ENCODE results near the gene MRPS2.
"Not testable (repeated sequence)": the region's sequence is repeated elsewhere in the genome, so short reads cannot be mapped to it uniquely, and the experiment has no call there.

Gene MRPS2

DNA sequence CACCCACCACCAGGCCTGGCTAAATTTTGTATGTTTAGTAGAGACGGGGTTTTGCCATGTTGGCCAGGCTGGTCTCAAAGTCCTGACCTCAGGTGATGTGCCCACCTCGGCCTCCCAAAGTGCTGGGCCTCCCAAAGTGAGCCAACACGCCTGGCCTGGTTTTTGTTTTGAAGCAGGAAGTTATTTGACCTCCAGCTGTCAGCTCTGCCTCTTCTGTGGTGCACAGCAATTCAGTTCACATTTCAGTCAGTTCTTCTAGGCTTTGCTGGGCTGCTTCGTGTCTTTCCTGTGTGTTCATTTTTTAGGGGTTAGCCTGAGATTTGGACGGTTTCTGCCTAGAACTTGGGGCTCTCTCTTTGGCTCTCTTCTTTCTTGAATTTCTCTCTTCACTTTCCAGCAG, 29.7 kb downstream of the MRPS2 start:
- in situ Hi-C loops (cut with MboI; ENCODE audit: low sequenced_read_pairs), result no loop called here

DNA sequence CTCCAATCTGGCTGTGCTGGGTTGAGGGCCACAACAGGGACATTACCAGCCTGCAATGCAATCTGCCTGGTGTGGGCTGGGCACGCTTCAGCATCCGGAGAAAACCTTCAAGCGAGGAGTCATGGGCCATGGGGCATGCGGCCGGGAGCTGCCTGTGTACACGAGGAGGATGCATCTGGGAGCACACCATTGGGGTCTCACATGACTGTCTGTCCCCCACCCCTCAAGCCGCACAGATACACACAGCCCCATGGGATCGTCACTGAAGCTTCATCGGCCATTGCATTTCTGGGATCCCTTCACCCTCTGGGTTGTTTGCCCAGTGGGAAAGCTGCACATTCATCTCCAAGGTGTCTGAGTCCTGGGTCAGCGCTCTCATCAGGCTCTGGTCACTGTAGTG, 30.6 kb downstream of the MRPS2 start:
- in situ Hi-C loops (cut with MboI; ENCODE audit: low sequenced_read_pairs), result no loop called here

DNA sequence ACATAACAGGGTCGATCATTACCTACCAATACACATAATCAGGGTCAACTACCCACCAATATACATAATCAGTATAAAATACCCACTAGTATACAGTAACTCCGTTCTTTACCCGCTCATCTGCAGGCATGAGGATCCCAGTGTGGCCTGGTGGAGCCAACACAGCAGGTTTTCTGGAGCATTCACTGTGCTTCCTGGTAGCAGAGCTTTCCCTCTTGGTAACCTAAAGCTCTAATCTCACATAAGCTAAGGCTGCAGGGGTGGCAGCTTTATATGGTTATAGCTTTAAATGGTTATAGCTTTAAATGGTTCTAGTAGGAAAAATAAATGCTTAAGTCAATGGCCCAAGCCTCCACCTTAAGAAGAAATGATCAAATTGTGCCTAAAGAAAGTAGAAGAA, 32.6 kb downstream of the MRPS2 start:
- in situ Hi-C loops (cut with MboI; ENCODE audit: low sequenced_read_pairs), result no loop called here

DNA sequence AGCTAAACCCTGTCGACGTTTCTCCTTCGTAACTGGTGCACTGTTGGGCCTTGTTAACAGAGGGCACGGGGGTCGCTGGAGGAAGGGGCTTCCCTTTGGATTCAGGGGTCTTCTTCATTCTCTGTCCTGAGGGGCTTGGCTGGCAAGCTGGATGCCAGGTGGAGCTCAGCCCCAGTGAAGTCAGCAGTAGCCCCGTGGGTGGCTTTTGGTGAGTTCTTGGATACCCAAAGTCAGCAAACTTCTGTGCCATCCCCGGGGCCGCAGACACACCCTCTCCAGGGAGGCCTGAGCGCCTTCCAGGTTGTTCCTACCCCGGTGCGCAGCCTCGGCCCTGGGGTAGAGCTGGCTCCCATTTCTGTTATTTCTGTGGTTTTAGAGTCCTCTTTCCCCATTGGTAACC, 33.2 kb downstream of the MRPS2 start:
- in situ Hi-C loops (cut with MboI; ENCODE audit: low sequenced_read_pairs), result no loop called here

DNA sequence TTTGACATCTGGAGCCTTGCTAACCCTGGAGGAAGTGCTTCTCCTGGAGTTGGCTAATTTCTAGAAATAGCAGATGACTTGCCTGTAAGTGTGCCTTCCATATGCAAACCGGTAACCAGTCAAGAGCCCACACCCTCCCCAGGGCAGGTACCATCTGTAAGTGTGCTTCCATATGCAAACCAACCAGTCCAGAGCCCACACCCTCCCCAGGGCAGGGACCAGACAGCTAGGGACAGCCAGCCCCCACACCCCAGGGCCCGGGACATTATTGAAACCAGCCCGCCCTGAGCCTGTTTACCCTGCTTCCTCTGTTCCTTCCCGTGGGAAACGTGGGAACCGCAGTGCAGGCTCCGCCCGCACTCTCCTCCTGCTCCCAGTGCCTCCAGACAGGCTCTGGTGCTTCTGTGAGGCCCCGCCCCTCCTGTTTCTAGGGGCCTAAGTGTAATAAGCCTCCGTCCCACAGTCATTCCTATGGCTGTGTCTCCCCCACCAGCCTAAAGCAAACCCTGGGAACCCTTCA, 33.8 kb downstream of the MRPS2 start:
- in situ Hi-C loops (cut with MboI; ENCODE audit: low sequenced_read_pairs), result not testable (repeated sequence)

DNA sequence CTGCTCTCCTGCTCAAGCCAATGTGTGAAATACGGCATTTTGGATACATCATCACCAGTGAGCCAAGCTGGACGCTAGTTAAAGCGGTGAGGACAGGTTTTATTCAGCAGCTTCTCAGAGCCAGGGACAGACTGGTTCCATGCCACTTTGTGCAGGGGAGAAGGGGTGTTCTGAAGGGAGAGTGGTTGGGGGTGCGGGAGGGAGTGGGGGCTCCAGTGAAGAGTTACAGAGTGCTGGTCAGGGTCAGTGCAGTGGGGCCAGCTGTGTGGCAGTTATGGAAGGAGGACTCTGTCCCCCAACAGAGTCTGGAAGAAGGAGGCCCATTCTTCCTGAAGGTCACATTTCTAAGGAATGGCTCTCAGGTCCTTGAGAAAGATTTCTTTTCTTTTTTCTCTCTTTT, 34.3 kb downstream of the MRPS2 start:
- in situ Hi-C loops (cut with MboI; ENCODE audit: low sequenced_read_pairs), result not testable (repeated sequence)

DNA sequence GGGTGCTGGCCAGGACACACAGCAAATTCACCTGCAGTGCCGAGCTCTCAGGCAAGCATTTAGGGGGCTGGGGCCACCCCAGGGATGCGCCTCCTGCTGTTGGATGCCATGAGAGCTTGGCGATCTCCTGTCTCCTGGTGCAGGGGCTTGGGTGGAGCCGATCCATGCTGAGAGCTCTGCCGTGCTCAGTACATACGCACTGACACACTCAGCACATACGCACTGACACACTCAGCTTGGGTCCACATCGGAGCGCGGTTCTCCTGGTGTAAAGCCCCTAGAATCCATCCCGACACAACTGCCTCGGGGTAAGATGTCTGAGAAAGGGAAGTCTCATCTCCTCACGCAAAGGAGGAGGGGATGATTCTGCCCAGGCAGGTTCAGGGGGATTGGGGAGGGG, 35.1 kb downstream of the MRPS2 start:
- in situ Hi-C loops (cut with MboI; ENCODE audit: low sequenced_read_pairs), result not testable (repeated sequence)

DNA sequence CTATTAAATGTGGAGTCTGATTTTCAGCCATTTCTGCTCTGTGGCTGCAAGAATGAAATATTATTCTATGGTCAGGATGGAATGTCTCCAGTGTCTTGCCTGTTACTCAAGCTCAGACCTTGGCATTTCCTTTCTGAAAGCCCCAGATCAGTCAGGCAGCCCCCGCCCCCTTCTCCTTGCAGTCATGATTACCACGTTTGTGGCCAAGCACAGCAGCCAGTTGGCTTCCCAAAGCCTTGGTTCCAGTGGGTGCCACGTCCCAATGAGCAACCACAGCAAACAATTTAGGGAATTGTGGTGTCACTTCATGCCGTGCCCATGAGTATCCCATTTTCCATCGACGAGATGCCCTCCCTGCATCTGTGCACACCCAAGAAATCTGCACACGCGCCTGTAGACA, 35.7 kb downstream of the MRPS2 start:
- in situ Hi-C loops (cut with MboI; ENCODE audit: low sequenced_read_pairs), result no loop called here

DNA sequence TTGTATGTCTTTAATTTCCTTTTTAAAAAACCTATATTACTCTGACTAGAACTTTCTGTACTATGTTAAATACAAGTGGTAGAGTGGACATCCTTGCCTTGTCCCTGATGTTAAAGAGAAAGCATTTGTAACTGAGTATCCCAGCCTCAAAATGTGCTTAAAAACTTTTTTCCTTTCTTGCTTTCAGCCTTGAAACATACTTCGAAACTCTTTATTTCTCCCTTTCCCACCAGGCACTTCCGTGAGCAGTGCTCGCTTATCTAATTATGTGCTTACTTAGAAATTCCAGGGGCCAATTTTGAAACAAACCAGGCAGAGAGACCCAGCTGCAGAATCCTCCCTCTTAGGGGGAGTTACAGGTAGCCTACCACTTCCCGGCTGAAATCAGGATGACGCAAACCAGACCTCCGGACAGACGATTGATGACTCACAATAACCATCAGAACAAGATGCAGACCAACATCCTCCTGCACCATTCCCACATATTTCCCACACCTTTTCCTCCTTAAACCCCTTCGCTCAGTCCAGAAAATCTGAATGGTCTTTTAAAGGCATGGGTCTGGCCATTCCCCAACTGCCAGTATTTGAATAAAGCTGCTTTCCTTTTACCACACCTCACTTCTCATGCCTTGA, 42.9 kb downstream of the MRPS2 start:
- in situ Hi-C loops (cut with MboI; ENCODE audit: low sequenced_read_pairs), result not testable (repeated sequence)

DNA sequence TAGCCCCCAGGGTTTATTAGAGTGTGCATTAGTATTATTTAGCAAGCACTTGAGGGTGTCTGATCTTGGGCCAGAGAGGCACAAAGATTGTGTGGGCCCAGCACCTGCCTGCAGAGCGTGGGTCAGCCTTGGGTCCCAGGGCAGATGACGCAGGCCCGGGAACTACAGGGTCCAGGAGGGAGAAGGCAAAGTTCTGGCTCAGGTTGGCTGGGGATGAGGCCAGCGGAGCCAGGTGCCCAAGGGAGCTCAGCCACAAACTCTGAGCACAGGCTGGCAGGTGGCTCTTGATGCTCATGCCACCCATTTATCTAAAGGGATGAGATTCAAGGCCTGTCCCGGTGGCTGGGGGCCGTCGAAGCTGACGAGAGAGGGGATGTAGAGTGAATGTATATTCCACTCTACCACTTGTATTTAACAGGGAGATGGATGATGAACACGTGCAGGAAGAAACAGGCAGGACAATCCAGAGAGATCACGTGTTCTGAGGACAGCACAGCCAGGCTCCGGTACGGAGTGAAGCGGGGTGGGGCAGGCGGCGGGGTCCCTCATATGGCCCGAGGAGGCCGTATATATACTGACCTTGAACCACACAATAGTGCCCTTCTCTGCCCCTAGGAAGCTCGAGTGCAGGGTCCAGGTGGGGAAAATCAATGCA, 44.6 kb downstream of the MRPS2 start:
- in situ Hi-C loops (cut with MboI; ENCODE audit: low sequenced_read_pairs), result no loop called here

DNA sequence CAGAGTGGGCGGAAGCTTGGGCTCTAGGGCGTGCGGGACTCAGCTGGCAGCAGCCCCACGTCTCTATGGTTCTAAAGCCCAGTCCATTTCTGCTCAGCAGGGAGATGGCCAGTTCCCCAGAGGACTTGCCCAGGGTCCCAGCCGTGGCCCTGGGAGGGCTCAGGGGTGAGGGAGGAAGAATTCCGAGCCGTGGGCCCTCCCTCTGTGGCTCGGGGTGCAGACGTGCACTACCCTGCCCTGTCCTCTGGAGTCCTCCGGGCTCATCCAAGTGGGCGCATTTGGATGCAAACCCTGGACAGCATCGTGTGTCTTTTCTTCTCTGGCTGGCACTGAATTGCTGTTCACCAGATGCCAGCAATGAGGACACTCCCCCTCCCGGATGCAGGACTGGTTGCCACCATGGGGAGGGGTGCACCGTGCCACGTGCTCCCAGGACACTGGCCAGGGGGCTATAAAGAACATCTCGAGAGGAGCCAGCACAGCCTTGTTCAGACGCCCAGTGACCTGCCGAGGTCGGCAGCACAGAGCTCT, 45.2 kb downstream of the MRPS2 start, which contains the start of gene OBP2A:
TSS of gene OBP2A (plus strand) at position 481 of the 531 bp plus-strand sequence. CDS start 55 bp downstream, outside the sequence.
- in situ Hi-C loops (cut with MboI; ENCODE audit: low sequenced_read_pairs), result not testable (repeated sequence)

DNA sequence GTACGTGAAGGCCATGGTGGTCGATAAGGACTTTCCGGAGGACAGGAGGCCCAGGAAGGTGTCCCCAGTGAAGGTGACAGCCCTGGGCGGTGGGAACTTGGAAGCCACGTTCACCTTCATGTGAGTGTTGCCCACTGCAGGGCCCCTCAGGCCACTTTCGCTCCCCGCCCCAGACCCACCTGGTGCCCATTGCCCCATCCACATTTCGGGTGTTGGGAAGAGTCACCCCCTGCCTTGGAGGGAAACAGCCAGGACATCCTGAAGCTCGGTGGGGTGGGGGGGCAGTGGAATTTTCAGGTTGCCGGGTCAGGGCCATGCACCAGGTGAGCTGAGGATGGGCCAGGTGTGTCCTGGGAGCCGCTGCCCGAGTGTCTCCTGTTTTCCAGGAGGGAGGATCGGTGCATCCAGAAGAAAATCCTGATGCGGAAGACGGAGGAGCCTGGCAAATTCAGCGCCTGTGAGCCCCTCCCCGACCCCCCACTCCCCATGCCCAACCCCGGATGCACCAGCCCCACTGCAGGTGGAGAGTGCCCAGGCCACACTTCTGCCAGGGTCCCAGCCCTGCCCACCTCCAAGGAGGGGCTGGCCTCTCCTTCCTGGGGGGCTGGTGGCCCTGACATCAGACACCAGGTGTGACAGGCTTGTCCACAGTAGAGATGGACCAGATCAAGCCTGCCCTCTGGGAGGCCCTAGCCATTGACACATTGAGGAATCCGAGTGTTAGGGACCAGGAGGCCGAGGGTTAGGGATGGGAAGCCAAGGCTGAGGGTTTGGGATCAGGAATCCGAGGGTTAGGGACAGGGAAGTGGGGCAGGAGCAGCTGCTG, 46.5 kb downstream of the MRPS2 start:
- in situ Hi-C loops (cut with MboI; ENCODE audit: low sequenced_read_pairs), result not testable (repeated sequence)

DNA sequence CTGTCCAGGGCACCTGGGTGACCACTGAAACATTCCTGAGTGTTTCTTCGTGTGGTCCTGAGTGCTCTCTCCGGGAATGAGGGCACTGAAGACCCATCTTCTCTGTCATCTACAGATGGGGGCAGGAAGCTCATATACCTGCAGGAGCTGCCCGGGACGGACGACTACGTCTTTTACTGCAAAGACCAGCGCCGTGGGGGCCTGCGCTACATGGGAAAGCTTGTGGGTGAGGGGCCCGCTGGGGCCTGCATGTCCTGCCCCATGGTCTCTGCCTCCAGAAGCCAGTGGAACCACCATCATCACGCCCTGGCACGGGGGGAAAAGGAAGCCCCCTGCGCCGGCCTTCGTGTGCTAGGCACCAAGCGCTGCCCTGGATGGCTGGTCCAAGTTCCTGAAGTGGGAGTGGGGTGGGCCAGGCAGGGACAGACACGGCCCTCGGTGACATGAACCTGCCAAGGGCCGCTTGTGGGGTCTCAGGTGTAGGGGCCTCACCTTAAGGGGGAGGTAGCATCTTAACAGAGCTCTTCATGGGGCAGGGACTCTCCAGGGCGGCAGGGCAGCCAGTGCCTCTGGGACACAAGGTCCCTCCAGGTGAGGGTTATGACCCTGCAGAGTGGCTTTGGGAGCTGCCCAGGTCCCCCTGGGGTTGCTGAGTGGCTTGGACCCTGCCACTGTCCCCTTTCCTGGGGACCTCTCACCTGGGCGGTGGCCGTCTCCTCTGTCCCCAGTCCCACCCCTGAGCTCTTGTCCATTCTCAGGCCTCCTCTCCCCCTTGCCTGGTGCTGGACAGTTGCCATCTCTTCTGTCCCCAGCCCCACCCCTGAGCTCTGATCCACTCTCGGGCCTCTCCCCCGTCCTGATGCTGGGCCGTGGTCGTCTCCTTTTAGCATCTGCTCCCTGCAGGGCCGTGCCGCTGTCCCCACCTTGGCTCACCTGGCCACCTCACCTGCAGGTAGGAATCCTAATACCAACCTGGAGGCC, 47.6 kb downstream of the MRPS2 start:
- in situ Hi-C loops (cut with MboI; ENCODE audit: low sequenced_read_pairs), result no loop called here

DNA sequence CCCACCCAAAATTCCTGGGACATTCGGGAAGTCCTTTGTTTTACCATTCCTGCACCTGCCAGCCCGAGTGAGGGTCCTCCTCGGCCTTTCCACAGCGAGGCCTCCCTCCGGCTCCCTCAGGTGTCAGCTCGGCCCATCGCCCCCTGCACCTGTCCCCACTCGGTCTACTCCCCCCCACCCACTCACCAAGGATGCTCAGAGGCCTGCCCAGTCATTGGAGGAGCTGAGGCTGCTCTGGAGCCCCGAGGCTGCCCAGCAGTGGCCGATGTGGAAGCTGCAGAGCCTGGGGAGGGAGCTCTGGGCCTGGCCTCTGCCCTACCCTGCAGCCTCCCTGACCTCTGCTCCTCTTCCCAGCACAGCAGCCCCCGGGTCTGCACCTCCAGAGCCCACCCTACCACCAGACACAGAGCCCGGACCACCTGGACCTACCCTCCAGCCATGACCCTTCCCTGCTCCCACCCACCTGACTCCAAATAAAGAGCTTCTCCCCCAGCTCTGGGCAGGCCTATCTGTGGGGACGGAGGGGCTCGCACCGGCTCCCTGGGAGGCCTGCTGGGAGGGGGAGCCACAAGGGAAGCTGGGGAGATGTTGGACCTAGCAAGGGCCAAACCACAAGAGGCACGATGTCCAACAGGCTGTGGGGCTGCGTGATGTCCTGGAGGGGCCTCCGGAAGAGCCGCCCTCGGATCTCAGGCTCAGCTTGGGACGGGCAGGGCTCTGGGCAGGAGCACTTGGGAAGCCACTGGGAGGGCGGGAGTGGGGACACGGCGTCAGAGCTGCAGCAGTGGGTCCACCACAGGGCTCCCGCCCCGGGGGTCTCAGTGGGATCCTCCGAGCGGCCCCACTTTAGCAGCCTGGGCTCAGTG, 49.2 kb downstream of the MRPS2 start:
- in situ Hi-C loops (cut with MboI; ENCODE audit: low sequenced_read_pairs), result not testable (repeated sequence)

DNA sequence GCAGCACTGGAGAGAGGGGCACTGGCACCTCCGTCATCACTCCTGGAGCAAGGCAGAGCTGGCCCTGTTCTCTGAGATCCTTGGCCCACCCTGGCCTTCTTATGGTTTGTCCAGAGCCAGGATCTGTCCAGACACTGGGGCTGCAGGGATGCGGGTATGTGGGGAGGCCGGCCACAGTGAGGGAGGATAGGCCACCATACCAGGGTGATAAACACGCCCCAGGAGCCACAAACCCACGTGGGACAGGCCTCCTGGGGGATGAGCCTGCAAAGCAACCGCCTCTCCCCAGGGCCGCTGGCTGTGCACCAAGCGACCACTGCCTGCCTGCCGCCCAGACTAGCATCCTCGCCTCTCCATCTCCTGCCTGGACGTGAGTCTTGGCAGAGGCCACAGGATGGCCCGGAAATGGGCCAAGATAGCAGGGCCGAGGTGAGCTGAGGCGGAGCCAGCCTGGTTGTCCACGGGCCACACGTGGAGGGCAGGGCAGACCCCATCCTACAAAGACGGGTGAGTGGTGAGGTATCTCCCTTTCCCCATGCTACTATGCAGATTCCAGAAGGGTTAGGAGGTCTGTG, 49.9 kb downstream of the MRPS2 start:
- in situ Hi-C loops (cut with MboI; ENCODE audit: low sequenced_read_pairs), result no loop called here

DNA sequence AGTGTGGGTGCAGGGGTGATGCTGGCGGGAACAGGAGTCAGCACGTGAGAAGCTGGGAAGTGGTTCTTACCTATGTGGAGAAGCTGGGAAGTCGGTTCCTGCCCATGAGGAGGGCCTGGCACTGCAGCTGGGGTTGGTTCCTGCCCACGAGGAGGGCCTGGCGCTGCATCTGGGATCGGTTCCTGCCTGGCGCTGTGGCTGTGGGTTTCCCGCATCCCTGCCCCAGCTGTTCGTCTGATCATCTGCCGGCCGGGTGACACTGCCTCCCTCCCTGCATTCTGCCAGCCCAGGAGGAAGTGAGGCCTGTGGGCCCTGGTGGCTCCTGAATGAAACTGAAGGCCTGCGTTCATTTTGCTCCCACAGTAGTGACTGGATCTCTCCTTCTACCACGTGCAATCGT, 50.5 kb downstream of the MRPS2 start:
- in situ Hi-C loops (cut with MboI; ENCODE audit: low sequenced_read_pairs), result no loop called here

DNA sequence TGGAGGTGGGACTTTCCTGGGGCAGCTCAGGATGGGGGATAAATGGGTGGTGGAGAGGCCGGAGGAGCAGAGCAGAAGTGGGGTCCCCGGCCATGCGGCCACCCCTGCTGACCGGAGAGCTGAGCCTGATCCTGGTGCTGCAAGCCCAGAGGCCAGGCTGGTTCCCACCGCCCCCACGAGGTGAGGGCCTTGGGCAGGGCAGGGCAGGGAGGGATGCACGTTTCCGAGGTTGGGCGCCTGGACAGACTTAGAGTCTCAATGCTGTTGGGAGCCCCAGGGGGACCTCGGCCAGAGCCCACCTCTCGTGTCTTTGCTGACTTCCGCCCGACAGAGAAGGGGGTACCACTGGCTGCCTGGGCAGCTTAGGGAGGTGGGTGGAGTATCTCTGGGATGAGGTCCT, 51.0 kb downstream of the MRPS2 start:
- in situ Hi-C loops (cut with MboI; ENCODE audit: low sequenced_read_pairs), result no loop called here

DNA sequence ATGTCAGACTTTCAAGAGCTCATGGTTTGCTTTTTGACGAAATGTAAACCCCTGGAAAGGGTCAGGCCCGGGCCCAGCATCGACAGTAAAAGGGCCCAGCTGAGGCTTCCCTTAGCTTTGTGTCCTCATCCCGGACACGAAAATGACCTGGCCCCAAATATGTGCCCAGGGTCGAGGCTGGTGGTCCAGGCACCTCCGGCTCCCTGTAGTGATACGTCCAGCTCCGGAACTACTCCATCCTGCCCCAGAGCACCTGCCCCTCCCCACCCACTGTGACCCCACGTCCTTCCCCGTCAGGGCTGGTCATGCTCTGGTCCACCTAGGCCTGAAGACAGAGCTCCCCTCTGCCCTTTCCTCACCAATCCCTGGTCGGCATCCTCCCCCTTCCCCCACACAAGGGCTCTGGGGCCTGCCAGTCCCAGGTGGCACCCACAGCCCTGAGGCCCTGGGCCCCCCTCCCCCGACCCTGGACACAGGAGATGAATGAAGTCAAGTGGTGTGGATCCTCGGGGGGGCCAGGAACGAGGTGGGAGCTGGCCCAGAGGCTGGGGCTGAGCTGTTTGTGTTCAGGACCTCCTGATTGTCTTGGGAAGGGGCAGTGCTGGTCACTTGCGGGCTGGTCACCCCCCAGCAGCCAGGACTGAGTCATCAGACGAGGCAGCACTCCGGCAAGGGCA, 51.7 kb downstream of the MRPS2 start:
- in situ Hi-C loops (cut with MboI; ENCODE audit: low sequenced_read_pairs), result no loop called here
